HuH-7.5 (cell line): ENCODE results near the gene ZDHHC22.

Source experiments
- DNase-seq: peaks from one replicate; pipeline ENCODE4 v3.0.0; 2011; ENCODE audit warnings: low spot score

Gene ZDHHC22

DNA sequence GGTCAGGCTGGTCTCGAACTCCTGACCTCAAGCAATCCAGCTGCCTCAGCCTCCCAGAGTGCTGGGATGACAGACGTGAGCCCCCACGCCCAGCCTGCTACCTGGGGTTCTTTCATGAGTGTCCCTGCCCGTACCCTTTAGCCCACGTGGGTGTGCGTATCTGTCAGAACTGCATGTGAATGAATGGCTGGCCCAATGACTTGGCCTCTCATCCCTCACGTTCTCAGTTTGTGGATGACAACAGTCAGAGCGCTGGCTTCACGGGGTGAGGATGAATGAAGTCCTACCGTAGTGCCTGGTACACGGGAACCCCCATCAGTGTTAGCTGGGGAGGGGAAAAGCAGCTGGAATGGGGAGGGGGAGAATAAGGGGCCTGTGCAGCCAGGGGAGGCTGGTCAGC is 16.1 kb upstream of the ZDHHC22 start:
- no peak for DNase-seq

DNA sequence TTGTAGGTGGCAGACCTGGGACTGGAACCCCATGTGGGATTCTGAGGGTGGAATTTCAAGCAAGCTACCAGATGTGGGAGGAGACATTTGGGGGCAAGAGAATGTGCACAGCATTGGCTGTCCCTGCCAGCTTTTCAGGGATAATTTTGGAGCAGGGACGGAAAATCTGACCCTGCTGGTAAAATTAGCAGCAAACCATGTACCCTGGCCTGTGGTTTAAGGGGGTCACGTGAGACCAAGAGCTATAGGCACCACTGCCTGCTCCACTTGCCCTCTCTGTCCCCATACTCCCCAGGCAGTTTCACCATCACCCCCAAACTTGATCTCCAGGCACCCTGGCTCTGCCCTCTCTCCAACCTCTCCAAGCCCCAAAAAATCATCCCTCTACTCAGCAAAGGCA is 13.5 kb upstream of the ZDHHC22 start:
- no peak for DNase-seq

DNA sequence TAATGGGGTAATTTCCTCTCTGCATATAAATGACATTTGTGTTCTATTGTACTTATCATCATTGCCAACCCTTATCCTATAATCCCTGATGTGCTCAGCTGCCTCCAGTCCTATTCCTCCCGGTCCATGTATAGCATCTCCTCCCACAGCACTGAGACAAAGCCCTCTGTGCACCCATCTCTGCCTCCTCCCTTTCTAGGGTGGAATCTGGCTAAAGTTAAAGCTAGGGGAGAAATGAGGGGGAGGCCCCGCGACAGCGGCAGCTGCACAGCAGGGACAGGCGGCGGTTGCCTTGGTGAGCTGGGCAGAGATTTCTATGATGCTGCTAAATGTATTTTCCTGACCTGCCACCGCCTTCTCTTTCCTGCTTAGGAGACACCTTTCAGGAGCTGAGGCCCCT is 12.8 kb upstream of the ZDHHC22 start:
- DNase-seq, result no peak

DNA sequence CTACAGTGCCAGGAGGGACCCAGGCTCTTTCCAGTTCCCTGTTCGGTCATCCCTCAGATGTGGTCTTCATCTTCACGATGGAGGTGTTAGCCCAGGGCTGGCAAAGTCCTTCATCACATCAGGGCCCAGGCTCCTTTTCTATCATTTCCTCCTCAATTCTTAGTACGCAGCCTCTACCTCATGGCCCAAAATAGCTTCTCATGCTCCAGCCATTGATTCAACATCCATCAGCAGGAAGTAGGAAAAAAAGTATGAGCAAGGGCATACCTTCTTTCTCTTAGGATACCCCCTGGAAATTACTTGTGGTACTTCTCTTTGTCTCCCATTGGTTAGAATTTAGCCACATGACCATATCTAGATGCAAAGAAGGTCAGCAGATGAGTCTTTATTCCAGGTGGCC is 12.2 kb upstream of the ZDHHC22 start:
- no peak for DNase-seq

DNA sequence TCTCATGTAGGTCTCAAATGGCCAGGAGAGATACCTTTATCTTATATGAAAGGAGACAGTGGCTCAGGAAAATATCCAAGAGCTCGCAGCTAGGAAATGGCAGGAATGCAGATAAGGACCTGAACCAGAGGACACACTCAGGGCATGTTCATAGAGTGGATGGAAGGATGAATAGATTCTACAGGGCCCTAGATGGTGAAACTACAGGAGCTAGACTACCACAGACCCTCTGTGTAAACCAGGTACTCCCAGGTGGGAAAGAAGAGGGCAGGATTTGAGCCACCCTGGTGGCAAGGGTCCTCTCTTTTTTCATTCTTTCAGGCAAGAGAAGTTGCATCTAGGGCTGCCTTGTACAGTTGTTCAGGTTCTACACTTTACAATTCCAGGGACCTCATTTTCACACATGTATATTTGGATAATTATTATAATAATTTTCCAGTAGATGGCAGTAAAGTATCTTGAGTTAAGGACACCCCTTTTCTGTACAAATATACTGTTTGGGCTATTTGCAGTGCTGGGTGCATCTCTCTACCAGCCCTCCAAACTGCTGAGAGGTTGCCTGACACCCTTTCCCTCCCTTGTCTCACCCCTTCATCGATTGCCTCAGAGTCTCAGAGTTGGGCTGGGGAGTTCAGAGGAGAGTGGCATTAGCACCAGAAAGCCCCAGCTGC is 10.5 kb upstream of the ZDHHC22 start:
- peak; percentile 32 for DNase-seq

DNA sequence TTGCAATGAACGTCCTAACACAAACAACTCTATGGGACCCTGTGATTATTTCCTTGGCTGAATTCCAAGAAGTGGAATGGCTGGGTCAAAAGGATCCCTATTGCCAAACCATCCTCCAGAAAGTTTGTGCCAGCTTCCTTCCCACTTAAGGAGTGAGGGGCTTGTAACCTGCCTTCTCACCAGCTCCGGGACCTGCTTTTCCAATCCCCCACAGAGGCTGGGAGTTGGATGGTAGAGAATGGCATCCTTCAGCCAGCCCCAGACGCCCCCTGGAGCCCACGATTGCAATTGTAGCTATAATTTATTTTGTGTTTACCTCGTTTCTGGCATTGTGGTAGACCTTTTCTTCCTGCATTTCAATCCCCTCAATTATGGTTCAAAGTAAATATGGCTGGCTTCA is 9.7 kb upstream of the ZDHHC22 start:
- peak; percentile 42 for DNase-seq

DNA sequence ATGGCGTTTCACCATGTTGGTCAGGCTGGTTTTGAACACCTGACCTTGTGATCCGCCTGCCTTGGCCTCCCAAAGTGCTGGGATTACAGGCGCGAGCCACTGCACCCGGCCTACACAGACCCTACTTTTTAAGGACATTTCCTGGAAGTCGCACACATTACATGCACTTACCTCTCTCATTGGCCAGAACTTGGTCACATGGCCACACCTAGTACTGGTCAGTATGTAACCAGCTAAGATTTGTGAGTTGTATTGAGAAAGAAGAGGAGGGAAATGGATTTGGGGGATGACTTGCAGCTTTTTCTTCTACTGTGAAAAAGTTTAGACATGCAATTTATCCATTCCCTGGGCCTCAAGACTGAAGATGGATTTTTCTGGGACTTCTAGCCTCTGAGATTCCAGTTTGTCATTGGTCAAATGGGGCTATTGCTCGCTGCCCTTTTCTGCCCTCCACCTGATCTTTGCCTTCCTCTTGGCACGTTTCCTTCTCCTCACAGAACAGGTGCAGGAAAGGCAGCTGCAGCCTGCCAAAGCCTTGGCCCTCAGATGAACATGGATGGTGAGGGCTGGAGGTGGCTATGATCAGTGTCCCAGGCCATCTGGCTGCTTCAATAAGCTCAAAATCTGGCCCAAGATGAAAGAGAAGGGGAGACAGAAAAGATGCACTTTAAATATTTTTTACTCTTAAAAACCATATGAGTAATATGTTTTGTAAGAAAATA is 7.1 kb upstream of the ZDHHC22 start:
- DNase-seq, result no peak

DNA sequence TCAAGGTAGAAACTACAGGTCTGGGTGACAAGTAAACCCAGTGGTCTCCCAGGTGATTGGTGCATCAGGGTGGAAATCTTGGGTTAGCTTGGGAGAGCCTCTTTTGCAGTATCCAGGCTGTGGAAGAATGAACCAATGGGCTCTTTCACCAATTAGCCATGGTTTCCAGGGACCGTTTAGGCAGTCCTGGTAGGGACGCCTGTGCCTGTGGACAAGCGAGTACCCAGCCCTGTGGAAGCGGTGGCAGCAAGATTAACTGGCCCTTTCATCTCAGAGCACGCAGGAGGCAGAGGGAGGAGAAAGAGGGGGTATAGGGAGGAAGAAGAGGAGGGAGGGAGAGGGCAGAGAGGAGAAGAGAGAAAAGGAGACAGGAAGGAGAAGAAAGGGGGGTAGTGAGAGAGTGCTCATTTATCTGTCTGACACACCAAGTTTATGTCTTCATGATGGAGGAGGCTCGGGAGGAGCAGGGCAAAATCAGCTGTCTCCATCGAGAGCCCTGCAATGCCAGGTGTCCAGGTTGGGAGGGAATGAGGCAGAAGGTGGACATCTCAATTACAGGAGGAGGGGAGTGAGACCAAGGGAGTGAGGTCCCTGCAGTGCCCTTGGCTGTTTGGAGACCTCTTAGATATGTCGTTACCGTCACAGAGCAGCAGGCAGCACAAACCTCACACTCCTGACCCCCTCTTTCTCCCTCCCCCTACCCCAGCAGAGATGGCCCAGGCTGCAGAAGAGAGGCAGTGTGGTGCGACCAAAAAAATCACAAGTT is 4.6 kb upstream of the ZDHHC22 start:
- no peak for DNase-seq

DNA sequence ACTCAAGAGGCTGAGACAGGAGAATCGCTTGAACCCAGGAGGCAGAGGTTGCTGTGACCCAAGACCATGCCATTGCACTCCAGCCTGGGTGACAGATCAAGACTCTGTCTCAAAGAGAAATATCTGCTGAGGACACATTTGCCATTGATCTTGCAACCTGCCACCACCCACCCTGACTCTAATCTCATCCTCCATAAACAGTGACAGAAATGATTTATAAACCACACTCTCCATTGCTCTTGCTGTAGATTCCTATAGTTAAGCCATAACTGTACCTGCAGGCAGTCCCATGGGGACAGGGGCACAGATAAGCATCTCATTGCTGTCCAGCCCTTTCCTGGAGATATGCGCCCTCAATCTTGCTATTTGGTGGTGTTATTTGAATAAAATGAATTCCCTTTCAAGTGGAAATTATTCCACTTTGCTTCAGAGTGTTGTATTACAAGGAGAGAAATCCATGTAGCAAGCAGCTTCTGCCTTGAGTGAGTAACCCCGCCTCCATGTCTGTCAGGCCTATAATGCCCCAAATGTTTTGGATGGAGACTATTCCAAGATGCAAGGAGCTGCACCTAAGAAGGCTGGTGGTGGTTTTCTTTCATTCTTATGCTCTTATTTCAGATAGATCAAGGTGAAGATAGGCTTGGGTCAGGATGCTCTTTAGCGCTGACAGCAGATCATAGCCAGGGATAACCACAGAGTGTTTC is 3.0 kb upstream of the ZDHHC22 start:
- DNase-seq, result no peak

DNA sequence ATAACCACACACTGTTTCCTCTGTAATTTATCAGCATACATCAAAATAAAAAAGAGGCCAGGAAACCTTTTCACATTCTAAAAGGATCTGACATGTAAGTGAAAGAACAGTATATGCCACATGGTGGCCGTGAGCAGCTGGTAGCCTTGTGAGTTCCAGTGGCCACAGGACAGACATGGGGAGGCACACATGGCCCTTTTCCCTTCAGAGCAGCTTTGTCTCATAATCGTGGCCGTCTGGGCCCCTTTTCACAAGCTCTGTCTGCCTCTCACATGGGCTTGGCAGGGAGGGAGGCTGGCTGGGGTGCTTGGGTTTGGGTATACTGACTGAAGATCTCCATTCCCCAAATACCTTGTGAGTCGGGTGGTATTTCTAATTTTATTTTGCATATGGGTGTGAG is 1.5 kb upstream of the ZDHHC22 start:
- no peak for DNase-seq

DNA sequence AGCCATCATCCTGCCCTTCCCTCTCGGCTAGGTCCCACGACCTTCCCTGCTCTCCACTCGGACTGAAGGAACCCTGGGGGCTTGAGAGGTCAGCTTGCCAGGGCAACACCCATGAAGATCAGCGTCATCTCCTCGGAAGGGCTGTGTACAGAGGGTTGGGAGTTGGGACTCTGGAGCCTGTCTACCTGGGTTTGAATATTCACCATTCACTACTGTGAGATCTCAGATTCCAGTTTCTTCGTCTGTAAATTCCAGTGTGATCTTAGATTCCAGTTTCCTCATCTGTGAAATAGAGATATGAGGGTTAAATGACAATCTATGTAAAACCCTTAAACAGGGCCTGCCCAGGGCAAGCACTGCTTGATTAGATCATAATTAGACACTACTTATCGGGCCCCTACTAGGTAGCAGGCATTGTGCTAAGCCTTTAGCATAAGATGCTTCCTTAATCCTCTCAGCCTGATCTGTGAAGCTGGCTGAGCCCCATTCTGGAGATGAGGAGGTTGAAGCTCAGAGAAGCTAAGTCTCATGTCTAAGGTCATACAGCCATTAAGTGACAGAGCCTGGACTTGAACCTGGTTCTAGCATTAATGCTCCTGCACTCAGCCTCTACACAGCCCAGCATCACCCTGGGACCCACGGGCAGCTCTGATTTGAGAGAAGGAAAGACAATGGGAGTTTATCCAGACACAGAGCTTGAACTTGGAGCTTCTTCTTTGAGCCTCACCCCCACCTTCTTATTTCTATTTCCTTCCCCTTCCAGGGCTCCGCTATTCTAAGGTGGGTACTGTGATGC is 612 bp upstream of the ZDHHC22 start:
- DNase-seq, result no peak

DNA sequence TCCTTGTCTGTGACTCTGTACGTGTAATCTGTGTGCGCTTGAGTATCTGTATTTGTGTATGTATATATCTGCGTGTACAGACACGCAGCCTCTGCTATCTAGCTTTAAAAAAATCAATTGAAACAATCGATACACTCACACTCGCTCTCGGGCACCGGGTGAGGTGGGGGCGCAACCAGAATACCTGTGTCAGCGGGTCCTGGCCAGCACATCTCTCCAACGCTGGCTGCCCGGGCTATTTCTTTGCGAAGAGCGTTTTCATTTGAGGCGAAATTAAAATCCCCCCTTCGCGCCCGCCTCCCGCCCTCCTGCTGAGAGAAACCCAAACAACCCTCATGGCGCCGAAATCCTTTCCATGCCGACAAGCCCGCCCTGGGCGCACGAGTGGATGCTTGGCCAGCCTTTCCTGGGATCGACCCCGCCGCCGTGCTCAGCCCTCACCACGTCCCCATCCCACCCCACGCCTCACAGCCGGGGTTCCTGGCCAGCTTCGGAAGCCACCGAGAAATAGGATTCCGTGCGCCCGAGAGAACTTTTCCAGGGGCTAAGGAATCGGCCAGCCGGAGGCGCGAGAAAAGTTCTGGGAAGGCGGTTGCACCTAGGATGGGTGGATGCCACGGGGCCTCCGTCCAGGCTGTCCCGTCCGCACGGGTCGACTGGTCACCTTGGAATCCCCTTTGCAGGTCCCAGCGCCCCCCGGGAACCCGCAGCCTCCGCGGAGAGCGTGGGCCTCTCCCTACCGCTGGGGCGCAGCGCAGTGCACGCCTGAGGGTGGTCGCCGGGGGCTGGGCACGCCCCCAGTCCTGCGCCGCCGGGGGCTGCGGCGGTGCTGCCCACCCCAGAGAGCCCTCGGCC is 1.0 kb downstream of the ZDHHC22 start:
- DNase-seq, result peak; percentile 31

DNA sequence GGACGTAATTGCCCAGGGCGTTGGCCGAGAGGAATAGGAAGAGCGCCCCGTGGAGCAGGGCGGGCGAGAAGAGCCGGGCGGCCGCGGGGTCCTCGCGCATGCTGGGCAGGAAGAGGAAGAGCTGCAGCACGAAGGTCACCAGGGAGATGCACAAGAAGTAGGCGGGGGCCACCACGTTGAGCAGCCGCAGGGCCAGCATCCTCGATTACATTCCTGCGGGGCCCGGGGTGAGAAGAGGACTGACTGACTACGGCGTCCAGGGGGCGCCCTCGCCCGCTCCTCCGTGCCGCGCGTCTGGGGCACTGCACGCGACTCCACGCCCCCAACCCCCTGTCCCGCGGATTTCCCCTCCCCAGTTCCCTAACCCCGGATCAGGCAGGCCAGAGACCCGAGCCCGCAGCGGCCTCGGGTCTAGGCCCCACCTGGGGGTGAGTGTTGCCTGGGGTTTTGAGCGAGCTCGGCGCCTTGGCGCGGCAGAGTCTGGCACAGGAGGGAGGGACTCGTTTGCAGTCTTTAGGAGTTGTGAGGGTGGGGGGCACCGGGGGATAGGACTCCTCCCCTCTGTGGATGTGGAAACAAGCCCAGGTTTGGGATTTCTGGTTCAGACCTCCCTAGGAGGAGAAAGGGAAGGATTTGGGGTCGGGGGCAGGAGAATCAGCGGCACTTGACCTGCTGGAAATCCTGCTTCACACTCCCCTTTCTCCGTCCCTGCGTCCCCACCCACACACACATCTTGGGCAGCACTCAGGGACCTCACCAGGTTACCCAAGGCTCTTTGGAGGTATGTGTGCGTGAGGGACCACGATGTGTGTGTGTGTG is 1.8 kb downstream of the ZDHHC22 start:
- peak; percentile 83 for DNase-seq

DNA sequence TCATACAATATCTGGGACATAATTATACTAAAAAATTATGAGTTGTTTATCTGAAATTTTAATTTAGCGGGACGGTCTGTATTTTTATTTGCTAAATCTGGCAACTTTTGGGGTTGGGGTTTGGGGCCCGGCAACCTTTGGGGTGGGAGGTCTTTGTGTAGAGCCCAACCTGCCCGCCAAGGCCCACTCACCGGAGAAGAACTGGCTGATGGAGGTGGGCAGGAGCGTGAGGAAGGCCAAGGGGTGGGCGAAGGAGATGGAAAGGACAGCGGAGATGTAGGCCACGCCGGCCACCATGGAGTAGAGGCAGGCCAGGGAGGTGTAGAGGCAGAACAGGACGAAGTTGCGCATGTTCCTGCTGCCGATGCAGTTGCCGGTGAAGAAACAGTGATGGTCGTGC is 2.6 kb downstream of the ZDHHC22 start:
- DNase-seq, result no peak

DNA sequence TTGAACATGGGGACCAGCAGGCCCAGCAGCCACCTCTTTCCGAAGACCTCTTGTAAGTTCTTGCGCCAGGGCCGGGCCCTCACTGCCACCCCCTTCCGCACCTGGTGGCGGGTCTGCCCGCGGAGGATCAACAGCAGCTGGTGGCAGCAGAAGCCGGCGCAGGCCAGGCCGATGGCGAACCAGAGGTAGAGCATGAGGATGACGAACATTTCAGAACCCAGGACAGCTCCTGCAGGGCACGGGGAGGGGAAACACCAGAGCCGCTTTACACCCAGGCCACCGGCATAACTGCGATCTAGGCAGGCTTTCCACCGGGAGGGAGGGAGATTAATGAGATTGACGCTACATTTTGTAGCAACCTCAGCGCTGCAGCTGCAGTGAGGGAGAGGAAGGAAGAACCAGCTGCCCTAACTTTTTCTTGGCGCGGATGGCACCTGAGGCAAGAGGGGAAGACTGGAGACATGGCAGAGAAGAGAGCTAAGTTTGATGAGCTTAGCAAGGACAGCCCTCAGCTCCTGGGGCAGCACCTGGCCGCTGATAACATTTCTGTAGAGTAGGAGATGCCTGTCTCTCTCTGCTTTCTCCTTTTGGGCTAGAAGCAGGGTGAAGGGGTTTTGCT is 7.8 kb downstream of the ZDHHC22 start:
- DNase-seq, result peak; percentile 88

DNA sequence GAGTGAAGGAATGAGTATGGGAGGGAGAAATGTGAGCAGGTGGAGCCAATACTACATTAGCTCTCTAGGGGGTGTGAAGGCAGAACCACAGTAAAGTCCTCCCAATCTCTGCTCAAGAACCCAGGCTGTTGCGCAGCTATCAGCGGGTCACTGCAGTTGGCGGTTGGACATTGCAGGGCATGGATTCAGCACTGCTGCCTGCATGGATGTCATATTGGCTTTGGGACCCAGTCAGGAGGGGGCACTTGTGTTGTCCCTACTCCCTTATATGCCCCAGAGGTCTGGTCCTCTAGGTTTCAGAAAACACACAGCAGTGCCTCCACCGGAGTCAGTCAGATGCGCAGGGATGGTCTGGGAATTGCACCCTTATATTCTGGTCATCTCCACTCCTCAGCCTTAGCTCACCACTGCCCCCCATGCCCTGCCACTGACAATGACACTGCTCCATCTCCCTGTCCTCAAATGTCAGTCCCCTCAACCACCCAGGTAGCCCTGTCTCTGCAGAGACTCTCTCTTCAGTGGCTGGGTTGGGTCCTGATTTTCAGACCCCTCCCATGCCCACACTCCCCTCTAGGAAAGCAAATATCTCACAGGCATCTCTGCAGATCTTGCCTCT is 9.6 kb downstream of the ZDHHC22 start:
- DNase-seq, result no peak

DNA sequence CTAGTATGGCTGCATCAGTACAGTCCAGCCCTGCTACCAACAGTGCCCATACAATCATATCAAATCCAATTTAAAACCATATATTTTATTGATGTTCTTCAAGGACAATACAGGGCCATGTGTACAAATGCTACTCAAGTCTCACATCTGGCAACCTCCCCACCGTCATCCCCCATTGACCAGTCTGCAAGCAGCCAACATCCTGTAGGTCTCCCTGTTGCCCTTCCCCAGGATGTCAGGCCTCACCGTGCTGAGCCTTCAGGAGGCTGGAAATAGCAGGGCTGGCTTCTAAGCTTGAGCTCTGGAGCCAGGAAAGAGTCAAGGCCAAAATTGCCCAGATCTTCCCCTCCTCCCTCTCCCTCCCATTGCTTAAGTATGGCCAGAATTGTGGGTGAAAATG is 10.4 kb downstream of the ZDHHC22 start:
- DNase-seq, result no peak

DNA sequence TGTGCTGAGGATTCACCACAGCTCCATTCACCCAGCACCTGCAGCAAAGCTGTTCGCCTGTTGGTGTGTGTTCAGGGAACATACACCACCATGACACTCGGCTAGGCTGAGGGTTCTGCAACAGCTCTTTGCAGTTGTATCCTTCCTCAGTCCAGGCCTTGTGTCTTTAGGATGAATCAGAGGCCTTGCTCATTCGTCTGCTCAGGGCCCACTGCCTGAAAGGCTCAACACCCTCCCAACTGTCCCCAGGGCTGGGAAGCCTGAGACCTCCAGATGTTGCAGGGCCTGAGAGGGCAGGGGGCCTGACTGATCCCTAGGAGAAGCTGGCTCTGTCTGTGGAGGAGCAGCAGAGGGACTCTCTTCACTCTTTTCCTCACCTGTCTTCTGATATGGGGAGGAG is 11.2 kb downstream of the ZDHHC22 start:
- no peak for DNase-seq

DNA sequence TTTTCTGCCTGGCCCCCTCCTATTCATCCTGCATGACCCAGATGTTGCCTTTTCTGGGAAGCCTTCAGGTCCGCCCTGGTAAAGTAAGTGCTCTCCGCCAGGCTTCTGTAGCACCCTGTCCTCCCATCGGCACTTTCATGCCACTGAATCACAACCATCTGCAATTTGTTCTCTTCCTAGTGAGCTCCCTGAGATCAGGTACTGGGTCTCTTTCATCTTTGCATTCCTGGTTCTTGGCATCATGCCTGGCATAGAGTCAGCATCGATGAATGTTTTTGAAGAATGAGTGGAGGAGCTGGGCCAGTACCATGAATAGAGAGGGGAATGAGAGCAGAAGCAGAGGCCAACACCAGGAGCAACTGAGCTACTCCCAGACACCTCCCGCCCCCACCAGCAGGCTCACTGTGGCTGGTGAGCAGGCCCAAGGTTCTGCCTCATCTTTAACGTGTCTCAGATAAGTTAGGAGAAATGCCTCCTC is 13.1 kb downstream of the ZDHHC22 start:
- no peak for DNase-seq
